GM12878 (cell line): ENCODE data around the gene MARCHF10. TPM values are rescaled to one million over a fixed set of nuclear protein-coding genes. Genes with fewer than 3 reads are reported as not detected.

Source experiments
- ATAC-seq: fragments of 200-7000 bp; cut with Tn5 transposase; 3 replicates; pipeline ENCODE4 v1.9.1; 2020; ENCODE audit warnings: mild to moderate bottlenecking, moderate library complexity
- BruUV-seq: library from RNA; stranded (reverse); fragments of 400-500 nt; replicated peaks from 2 replicates; lab custom pipeline; 2021; lab: Mats Ljungman, UMichigan
- CTCF ChIA-PET: fragments of 300-600 bp; sonication (Branson Sonifier 250); formaldehyde crosslinking; extraction: SDS; loops from one replicate; lab custom pipeline; 2021; ENCODE audit warnings: inconsistent platforms; lab: Yijun Ruan, JAX
- POLR2A ChIA-PET: fragments of 350-600 bp; formaldehyde crosslinking; extraction: SDS; loops from one replicate; lab custom pipeline; 2021; ENCODE audit warnings: inconsistent platforms; lab: Charles Lee
- RAD21 ChIA-PET: fragments of 300-600 bp; sonication (Branson Sonifier 250); formaldehyde crosslinking; loops from one replicate; lab custom pipeline; 2023; ENCODE audit warnings: antibody characterized with exemption; ENCODE audit not compliant: unreplicated experiment; lab: Charles Lee
- SMC1A ChIA-PET: fragments of 300-600 bp; sonication (Branson Sonifier 250); formaldehyde crosslinking; loops from one replicate; lab custom pipeline; 2023; ENCODE audit not compliant: unreplicated experiment, uncharacterized antibody; lab: Charles Lee
- DNase-seq: peaks from one replicate; pipeline ENCODE4 v3.0.0-alpha.2; 2011; ENCODE audit warnings: low read depth, low spot score
- FAIRE-seq: peaks from 3 replicates; lab custom pipeline; 2011; peaks lifted over from hg19 to GRCh38; lab: Jason Lieb, UNC
- H2AFZ ChIP-seq: 2 replicates; pipeline ENCODE4 v1.6.0; 2011; ENCODE audit warnings: low read depth, low read length, control low read depth; ENCODE audit not compliant: control insufficient read depth
- H3K27ac ChIP-seq: 2 replicates; pipeline ENCODE4 v1.5.1; 2011; ENCODE audit warnings: control low read depth; ENCODE audit not compliant: control insufficient read depth, insufficient read depth
- H3K27me3 ChIP-seq, 2 experiments: replicated peaks in 1 of 2; 2 replicates each; pipeline versions ENCODE4 v1.6.0 to v1.6.1; 2011; ENCODE audit warnings: low read length in 1 of 2; ENCODE audit not compliant: control insufficient read depth in 2 of 2, insufficient read depth in 2 of 2
- H3K36me3 ChIP-seq, 2 experiments: 2 replicates each; pipeline ENCODE4 v1.5.1; 2011; ENCODE audit warnings: low read length in 1 of 2; ENCODE audit not compliant: control insufficient read depth in 2 of 2, insufficient read depth in 2 of 2
- H3K4me1 ChIP-seq: 2 replicates; pipeline ENCODE4 v1.6.1; 2011; ENCODE audit warnings: mild to moderate bottlenecking, low read length, moderate library complexity, mixed read lengths; ENCODE audit not compliant: control insufficient read depth, insufficient read depth
- H3K4me2 ChIP-seq: 2 replicates; pipeline ENCODE4 v1.6.0; 2011; ENCODE audit warnings: control low read depth; ENCODE audit not compliant: control insufficient read depth, insufficient read depth
- H3K4me3 ChIP-seq: fragments of 200-600 bp; sonication (generic); 2 replicates; pipeline ENCODE4 v1.5.1; 2016
- H3K79me2 ChIP-seq: 2 replicates; pipeline ENCODE4 v1.6.0; 2011; ENCODE audit warnings: low read length; ENCODE audit not compliant: control insufficient read depth, insufficient read depth
- H3K9ac ChIP-seq: 2 replicates; pipeline ENCODE4 v1.8.0; 2011; ENCODE audit warnings: low read length, control low read depth, mixed read lengths; ENCODE audit not compliant: control insufficient read depth, insufficient read depth
- H3K9me3 ChIP-seq: replicated peaks from 3 replicates; pipeline ENCODE4 v1.5.1; 2011; ENCODE audit warnings: mild to moderate bottlenecking, low read length; ENCODE audit not compliant: control insufficient read depth, insufficient read depth
- H4K20me1 ChIP-seq: 2 replicates; pipeline ENCODE4 v1.6.0; 2011; ENCODE audit not compliant: control insufficient read depth, insufficient read depth
- CBX3 ChIP-seq: fragments of 200-600 bp; sonication (generic); IDR thresholded peaks from 2 replicates; pipeline ENCODE4 v1.6.1; 2016; ENCODE audit warnings: low read depth, borderline replicate concordance
- CHD4 ChIP-seq: fragments of 200-600 bp; sonication (generic); IDR thresholded peaks from 2 replicates; pipeline ENCODE4 v1.6.1; 2016; ENCODE audit warnings: mild to moderate bottlenecking
- JUNB ChIP-seq: IDR thresholded peaks from 2 replicates; pipeline ENCODE4 v1.6.1; 2016; ENCODE audit warnings: antibody characterized with exemption, mild to moderate bottlenecking
- SMAD1 ChIP-seq: fragments of 450-650 bp; IDR thresholded peaks from 2 replicates; pipeline ENCODE4 v1.6.1; 2018; ENCODE audit warnings: mild to moderate bottlenecking, low read depth; ENCODE audit not compliant: partially characterized antibody
- SPI1 ChIP-seq: IDR thresholded peaks from 2 replicates; pipeline ENCODE4 v1.6.1; 2011; ENCODE audit warnings: low read depth, mild to moderate bottlenecking, low read length, moderate library complexity, borderline replicate concordance; ENCODE audit not compliant: insufficient read depth
- WGBS: methylation state at CpG from one replicate; pipeline ENCODE4 v1.1.6; 2016; ENCODE audit warnings: low lambda C conversion rate; ENCODE audit not compliant: insufficient replicate concordance, insufficient coverage; ENCODE audit errors: missing lambda C conversion rate; 5-methylcytosine and 5-hydroxymethylcytosine counted together
- in situ Hi-C: fragments of 300-500 bp; cut with MboI; formaldehyde crosslinking; loops from 9 replicates; pipeline ENCODE4 v1.14.3; 2018; ENCODE audit warnings: mixed read lengths
- intact Hi-C: fragments of 100-400 bp; cut with micrococcal nuclease; formaldehyde crosslinking; loops from one replicate; pipeline ENCODE4 v1.14.2; 2022; ENCODE audit not compliant: unreplicated experiment
- polyA plus RNA-seq, 11 experiments: library from polyadenylated mRNA; depleted of rRNA in 4 of 11; unstranded in 6 of 11; stranded (reverse) in 5 of 11; fragments of >200 nt; fragmentation: Nextera tagmentation in 4 of 11; fragmentation: Illumina TruSeq in 1 of 11; extraction: Ambion mirVana in 4 of 11; extraction: Trizol in 1 of 11; gene quantifications; 1 replicate in 1 of 11; 2 replicates in 10 of 11; pipeline versions ENCODE4 v1.2.1 to v1.2.3, GENCODE V29; 2011 to 2016; ENCODE audit warnings: inconsistent platforms in 2 of 11, missing spikeins in 2 of 11, low read depth in 1 of 11
- total RNA-seq, 4 experiments: library from RNA; depleted of rRNA in 3 of 4; stranded (reverse); fragments of >200 nt in 3 of 4; fragmentation: Illumina TruSeq in 1 of 4; extraction: Trizol in 1 of 4; gene quantifications; 2 replicates each; pipeline versions ENCODE4 v1.2.1 to v1.2.3, GENCODE V29; 2013 to 2021
- TF ChIP-seq, protein P1 (sequence below): IDR thresholded peaks from 2 replicates; pipeline ENCODE4 v1.6.1; 2012; ENCODE audit warnings: mild to moderate bottlenecking, low read depth, low read length
- TF ChIP-seq, protein P2 (sequence below): fragments of 450-650 bp; conservative IDR thresholded peaks from 2 replicates; pipeline ENCODE4 v1.6.1; 2017; ENCODE audit warnings: mild to moderate bottlenecking, moderate library complexity
- TF ChIP-seq, protein P3 (sequence below): fragments of 450-650 bp; IDR thresholded peaks from 2 replicates; pipeline ENCODE4 v1.6.1; 2018; ENCODE audit warnings: borderline replicate concordance, mild to moderate bottlenecking; ENCODE audit not compliant: partially characterized antibody
- TF ChIP-seq, protein P4 (sequence below): IDR thresholded peaks from 2 replicates; pipeline ENCODE4 v1.6.1; 2011; ENCODE audit warnings: borderline replicate concordance, low read depth, mild to moderate bottlenecking, moderate library complexity, mixed read lengths, low read length; ENCODE audit not compliant: insufficient read depth; ENCODE audit errors: extremely low read length

MARCHF10 gene
- total and polyA plus RNA-seq, 10 of the 15 experiments (the other 5 are each of a cell fraction or from before 2014, with no cell fraction given) = 0.11 to 0.24 TPM; not detected in 8

GRCh38 chr17:62681939-62682381 is 126.2 kb downstream of the MARCHF10 start:
- Histone ChIP-seq H3K9ac (no peak overlapping the region), H2AFZ (no peak overlapping the region), H3K27me3 (no peaks in the 10 kb centered on the region), H4K20me1 (no peaks in the 10 kb centered on the region), H3K36me3 (no peaks in the 10 kb centered on the region), H3K9me3 (no peaks in the 10 kb centered on the region), H3K4me2 (no peak overlapping the region), H3K79me2 (no peaks in the 10 kb centered on the region), H3K4me1 (no peaks in the 10 kb centered on the region), H3K27ac (no peak overlapping the region), H3K4me3 (no peak overlapping the region)
- FAIRE-seq = no peak
- BruUV-seq = no TSS peak
- POLR2A ChIA-PET = interaction anchor here (0.5 kb wide), 1 partner anchor 34 kb away, joined by 4 read pairs; no protein-coding TSS in a partner anchor
- no peak for ATAC-seq
- WGBS = 74% methylated on average over 8 of the region's 8 CpGs
- DNase-seq = no peak
- TF ChIP-seq CHD4 = no peak
- TF ChIP-seq, protein P1, sequence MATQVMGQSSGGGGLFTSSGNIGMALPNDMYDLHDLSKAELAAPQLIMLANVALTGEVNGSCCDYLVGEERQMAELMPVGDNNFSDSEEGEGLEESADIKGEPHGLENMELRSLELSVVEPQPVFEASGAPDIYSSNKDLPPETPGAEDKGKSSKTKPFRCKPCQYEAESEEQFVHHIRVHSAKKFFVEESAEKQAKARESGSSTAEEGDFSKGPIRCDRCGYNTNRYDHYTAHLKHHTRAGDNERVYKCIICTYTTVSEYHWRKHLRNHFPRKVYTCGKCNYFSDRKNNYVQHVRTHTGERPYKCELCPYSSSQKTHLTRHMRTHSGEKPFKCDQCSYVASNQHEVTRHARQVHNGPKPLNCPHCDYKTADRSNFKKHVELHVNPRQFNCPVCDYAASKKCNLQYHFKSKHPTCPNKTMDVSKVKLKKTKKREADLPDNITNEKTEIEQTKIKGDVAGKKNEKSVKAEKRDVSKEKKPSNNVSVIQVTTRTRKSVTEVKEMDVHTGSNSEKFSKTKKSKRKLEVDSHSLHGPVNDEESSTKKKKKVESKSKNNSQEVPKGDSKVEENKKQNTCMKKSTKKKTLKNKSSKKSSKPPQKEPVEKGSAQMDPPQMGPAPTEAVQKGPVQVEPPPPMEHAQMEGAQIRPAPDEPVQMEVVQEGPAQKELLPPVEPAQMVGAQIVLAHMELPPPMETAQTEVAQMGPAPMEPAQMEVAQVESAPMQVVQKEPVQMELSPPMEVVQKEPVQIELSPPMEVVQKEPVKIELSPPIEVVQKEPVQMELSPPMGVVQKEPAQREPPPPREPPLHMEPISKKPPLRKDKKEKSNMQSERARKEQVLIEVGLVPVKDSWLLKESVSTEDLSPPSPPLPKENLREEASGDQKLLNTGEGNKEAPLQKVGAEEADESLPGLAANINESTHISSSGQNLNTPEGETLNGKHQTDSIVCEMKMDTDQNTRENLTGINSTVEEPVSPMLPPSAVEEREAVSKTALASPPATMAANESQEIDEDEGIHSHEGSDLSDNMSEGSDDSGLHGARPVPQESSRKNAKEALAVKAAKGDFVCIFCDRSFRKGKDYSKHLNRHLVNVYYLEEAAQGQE = no peak
- no peak for TF ChIP-seq SMAD1
- TF ChIP-seq, protein P2, sequence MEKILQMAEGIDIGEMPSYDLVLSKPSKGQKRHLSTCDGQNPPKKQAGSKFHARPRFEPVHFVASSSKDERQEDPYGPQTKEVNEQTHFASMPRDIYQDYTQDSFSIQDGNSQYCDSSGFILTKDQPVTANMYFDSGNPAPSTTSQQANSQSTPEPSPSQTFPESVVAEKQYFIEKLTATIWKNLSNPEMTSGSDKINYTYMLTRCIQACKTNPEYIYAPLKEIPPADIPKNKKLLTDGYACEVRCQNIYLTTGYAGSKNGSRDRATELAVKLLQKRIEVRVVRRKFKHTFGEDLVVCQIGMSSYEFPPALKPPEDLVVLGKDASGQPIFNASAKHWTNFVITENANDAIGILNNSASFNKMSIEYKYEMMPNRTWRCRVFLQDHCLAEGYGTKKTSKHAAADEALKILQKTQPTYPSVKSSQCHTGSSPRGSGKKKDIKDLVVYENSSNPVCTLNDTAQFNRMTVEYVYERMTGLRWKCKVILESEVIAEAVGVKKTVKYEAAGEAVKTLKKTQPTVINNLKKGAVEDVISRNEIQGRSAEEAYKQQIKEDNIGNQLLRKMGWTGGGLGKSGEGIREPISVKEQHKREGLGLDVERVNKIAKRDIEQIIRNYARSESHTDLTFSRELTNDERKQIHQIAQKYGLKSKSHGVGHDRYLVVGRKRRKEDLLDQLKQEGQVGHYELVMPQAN = no peak
- TF ChIP-seq, protein P3, sequence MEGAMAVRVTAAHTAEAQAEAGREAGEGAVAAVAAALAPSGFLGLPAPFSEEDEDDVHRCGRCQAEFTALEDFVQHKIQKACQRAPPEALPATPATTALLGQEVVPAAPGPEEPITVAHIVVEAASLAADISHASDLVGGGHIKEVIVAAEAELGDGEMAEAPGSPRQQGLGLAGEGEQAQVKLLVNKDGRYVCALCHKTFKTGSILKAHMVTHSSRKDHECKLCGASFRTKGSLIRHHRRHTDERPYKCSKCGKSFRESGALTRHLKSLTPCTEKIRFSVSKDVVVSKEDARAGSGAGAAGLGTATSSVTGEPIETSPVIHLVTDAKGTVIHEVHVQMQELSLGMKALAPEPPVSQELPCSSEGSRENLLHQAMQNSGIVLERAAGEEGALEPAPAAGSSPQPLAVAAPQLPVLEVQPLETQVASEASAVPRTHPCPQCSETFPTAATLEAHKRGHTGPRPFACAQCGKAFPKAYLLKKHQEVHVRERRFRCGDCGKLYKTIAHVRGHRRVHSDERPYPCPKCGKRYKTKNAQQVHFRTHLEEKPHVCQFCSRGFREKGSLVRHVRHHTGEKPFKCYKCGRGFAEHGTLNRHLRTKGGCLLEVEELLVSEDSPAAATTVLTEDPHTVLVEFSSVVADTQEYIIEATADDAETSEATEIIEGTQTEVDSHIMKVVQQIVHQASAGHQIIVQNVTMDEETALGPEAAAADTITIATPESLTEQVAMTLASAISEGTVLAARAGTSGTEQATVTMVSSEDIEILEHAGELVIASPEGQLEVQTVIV = no peak
- TF ChIP-seq, protein P4, sequence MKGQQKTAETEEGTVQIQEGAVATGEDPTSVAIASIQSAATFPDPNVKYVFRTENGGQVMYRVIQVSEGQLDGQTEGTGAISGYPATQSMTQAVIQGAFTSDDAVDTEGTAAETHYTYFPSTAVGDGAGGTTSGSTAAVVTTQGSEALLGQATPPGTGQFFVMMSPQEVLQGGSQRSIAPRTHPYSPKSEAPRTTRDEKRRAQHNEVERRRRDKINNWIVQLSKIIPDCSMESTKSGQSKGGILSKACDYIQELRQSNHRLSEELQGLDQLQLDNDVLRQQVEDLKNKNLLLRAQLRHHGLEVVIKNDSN = no peak
- TF ChIP-seq CBX3 = no peak
- no peak for TF ChIP-seq JUNB
- no peak for TF ChIP-seq SPI1
- in situ Hi-C loops (no loop called here), intact Hi-C loops (no loop called here)
- SMC1A ChIA-PET = no interaction called here
- RAD21 ChIA-PET = no interaction called here
- CTCF ChIA-PET = interaction anchor here (1.0 kb wide), 1 partner anchor 9 kb away, joined by 5 read pairs; no protein-coding TSS in a partner anchor
